HepG2 (cell line): Measurements from ENCODE around the gene NTN5. TPM values are rescaled to one million over a fixed set of nuclear protein-coding genes. Genes with fewer than 3 reads are reported as not detected.

Experiments
- AGO1 ChIP-seq: fragments of 200-400 bp; formaldehyde crosslinking; IDR thresholded peaks from 2 replicates; pipeline ENCODE4 v1.6.1; 2017; ENCODE audit warnings: mild to moderate bottlenecking, low read depth, low read length, moderate library complexity; ENCODE audit not compliant: poor library complexity, severe bottlenecking
- ATF7-NPFF ChIP-seq: sonication (generic); formaldehyde crosslinking; IDR thresholded peaks from 2 replicates; pipeline ENCODE4 v1.8.1; 2023; ENCODE audit warnings: mild to moderate bottlenecking, low read depth, missing genetic modification reagents, moderate library complexity
- EEA1 ChIP-seq: sonication (generic); formaldehyde crosslinking; IDR thresholded peaks from 2 replicates; pipeline ENCODE4 v1.5.1; 2020; ENCODE audit warnings: mild to moderate bottlenecking, missing genetic modification reagents, borderline replicate concordance
- EED ChIP-seq: sonication (generic); formaldehyde crosslinking; IDR thresholded peaks from 2 replicates; pipeline ENCODE4 v1.5.0; 2020; ENCODE audit warnings: mild to moderate bottlenecking, missing genetic modification reagents
- ETV6 ChIP-seq: sonication (generic); formaldehyde crosslinking; conservative IDR thresholded peaks from 2 replicates; pipeline ENCODE4 v1.4.0; 2020; ENCODE audit warnings: missing genetic modification reagents
- GATAD2A ChIP-seq: IDR thresholded peaks from 2 replicates; pipeline ENCODE4 v1.6.1; 2016
- GFI1 ChIP-seq: sonication (generic); formaldehyde crosslinking; IDR thresholded peaks from 2 replicates; pipeline ENCODE4 v1.5.0; 2020; ENCODE audit warnings: missing genetic modification reagents, mild to moderate bottlenecking, borderline replicate concordance
- GPBP1L1 ChIP-seq: sonication (generic); formaldehyde crosslinking; IDR thresholded peaks from 2 replicates; pipeline ENCODE4 v1.5.0; 2020; ENCODE audit warnings: mild to moderate bottlenecking, missing genetic modification reagents
- HHEX ChIP-seq: IDR thresholded peaks from 2 replicates; pipeline ENCODE4 v1.6.1; 2016; ENCODE audit warnings: control low read depth
- MED13 ChIP-seq: sonication (generic); formaldehyde crosslinking; IDR thresholded peaks from 2 replicates; pipeline ENCODE4 v1.5.0; 2020; ENCODE audit warnings: missing genetic modification reagents
- RELA ChIP-seq: sonication (generic); formaldehyde crosslinking; IDR thresholded peaks from 2 replicates; pipeline ENCODE4 v1.4.0; 2020; ENCODE audit warnings: missing genetic modification reagents
- SOX13 ChIP-seq, 3 experiments: fragments of 450-650 bp in 1 of 3; sonication (generic) in 1 of 3; formaldehyde crosslinking in 1 of 3; IDR thresholded peaks in 2 of 3; conservative IDR thresholded peaks in 1 of 3; 2 replicates each; pipeline versions ENCODE4 v1.5.0 to v1.6.1; 2016 to 2020; ENCODE audit warnings: antibody characterized with exemption in 1 of 3, mild to moderate bottlenecking in 1 of 3, missing compliant biosample characterization in 1 of 3, missing genetic modification reagents in 1 of 3, moderate library complexity in 1 of 3
- SP4 ChIP-seq: sonication (generic); formaldehyde crosslinking; IDR thresholded peaks from 2 replicates; pipeline ENCODE4 v1.8.1; 2023; ENCODE audit warnings: mild to moderate bottlenecking, missing genetic modification reagents
- SSRP1 ChIP-seq: IDR thresholded peaks from 2 replicates; pipeline ENCODE4 v1.6.1; 2016; ENCODE audit warnings: control low read depth
- TARDBP ChIP-seq: sonication (generic); formaldehyde crosslinking; IDR thresholded peaks from 2 replicates; pipeline ENCODE4 v1.8.0; 2022; ENCODE audit warnings: mild to moderate bottlenecking, missing genetic modification reagents
- TIGD3 ChIP-seq: sonication (generic); formaldehyde crosslinking; IDR thresholded peaks from 2 replicates; pipeline ENCODE4 v1.5.1; 2020; ENCODE audit warnings: mild to moderate bottlenecking, missing genetic modification reagents, borderline replicate concordance
- TRAFD1 ChIP-seq: sonication (generic); formaldehyde crosslinking; IDR thresholded peaks from 2 replicates; pipeline ENCODE4 v1.5.1; 2020; ENCODE audit warnings: missing genetic modification reagents, mild to moderate bottlenecking, borderline replicate concordance
- UBTF ChIP-seq: sonication (generic); formaldehyde crosslinking; IDR thresholded peaks from 2 replicates; pipeline ENCODE4 v1.4.0; 2020; ENCODE audit warnings: mild to moderate bottlenecking, missing genetic modification reagents
- ZNF230 ChIP-seq: sonication (generic); formaldehyde crosslinking; IDR thresholded peaks from 2 replicates; pipeline ENCODE4 v1.4.0; 2020; ENCODE audit warnings: mild to moderate bottlenecking, missing genetic modification reagents
- ZNF296 ChIP-seq: sonication (generic); formaldehyde crosslinking; conservative IDR thresholded peaks from 2 replicates; pipeline ENCODE4 v1.5.0; 2020; ENCODE audit warnings: mild to moderate bottlenecking, missing genetic modification reagents
- ZNF577 ChIP-seq: sonication (generic); formaldehyde crosslinking; IDR thresholded peaks from 2 replicates; pipeline ENCODE4 v1.4.0; 2020; ENCODE audit warnings: mild to moderate bottlenecking, low read depth, missing genetic modification reagents, borderline replicate concordance
- ZNF878 ChIP-seq: sonication (generic); formaldehyde crosslinking; IDR thresholded peaks from 2 replicates; pipeline ENCODE4 v1.8.1; 2023; ENCODE audit warnings: mild to moderate bottlenecking, missing genetic modification reagents, moderate library complexity
- ZSCAN9 ChIP-seq: IDR thresholded peaks from 2 replicates; pipeline ENCODE4 v1.6.1; 2016; ENCODE audit warnings: borderline replicate concordance
- polyA plus RNA-seq, 8 experiments: library from polyadenylated mRNA; depleted of rRNA in 3 of 8; stranded (reverse) in 7 of 8; unstranded in 1 of 8; fragments of >200 nt; fragmentation: Illumina TruSeq in 4 of 8; extraction: Trizol in 4 of 8; gene quantifications; 2 replicates each; pipeline versions ENCODE4 v1.2.1 to v1.2.3, GENCODE V29; 2011 to 2016; ENCODE audit warnings: low read depth in 4 of 8, missing spikeins in 1 of 8, mixed read lengths in 1 of 8; ENCODE audit not compliant: insufficient read depth in 1 of 8
- total RNA-seq, 5 experiments: library from RNA; depleted of rRNA; stranded (reverse); fragments of >200 nt; fragmentation: Illumina TruSeq; extraction: Trizol; gene quantifications; 2 replicates each; pipeline ENCODE4 v1.2.3, GENCODE V29; 2016; ENCODE audit warnings: low read depth in 1 of 5

NTN5 gene
- total and polyA plus RNA-seq, 2 of the 13 experiments (the other 11 are each of a cell fraction or from before 2014, with no cell fraction given) = 0.05 TPM; not detected in 1

GRCh38 chr19:48618916-48619691, 53.7 kb downstream of the NTN5 start, which contains the start of the genes RPL18 and SPHK2 (continued):
- peak; percentile 43; the same call in 1 of the 2 replicates for TF ChIP-seq EED (CRISPR knock-in tag)
- no peak for TF ChIP-seq SOX13 (IDR thresholded peaks at IDR 0.05)
- peak in 1 of 2 experiments; percentile 46; a peak in 1 of 4 replicates for TF ChIP-seq SOX13 (CRISPR knock-in tag; conservative IDR thresholded peaks at IDR 0.05 in 1 of 2, IDR thresholded peaks at IDR 0.05 in 1 of 2)
- no peak for TF ChIP-seq ZNF577 (CRISPR knock-in tag)
- peak; percentile 85 for TF ChIP-seq SP4 (CRISPR knock-in tag)
- TF ChIP-seq GPBP1L1 (CRISPR knock-in tag) = no peak
- peak; percentile 74 for TF ChIP-seq GATAD2A (CRISPR knock-in tag)
- peak; percentile 51; the same call in 1 of the 2 replicates for TF ChIP-seq ZNF230 (CRISPR knock-in tag)
- TF ChIP-seq MED13 (CRISPR knock-in tag) = no peak
- 0 out of 2 replicates have a peak, but pooled peaks have one; percentile 34 for TF ChIP-seq ZNF296
- peak; percentile 84; the same call in 1 of the 2 replicates for TF ChIP-seq RELA
- peak; percentile 95 for TF ChIP-seq TARDBP (CRISPR knock-in tag)
- no peak for TF ChIP-seq HHEX
- no peak for TF ChIP-seq TIGD3 (CRISPR knock-in tag)
- TF ChIP-seq ETV6 (CRISPR knock-in tag) = peak; percentile 70
- peak; percentile 97; the same call in 1 of the 2 replicates for TF ChIP-seq EEA1 (CRISPR knock-in tag)
- peak; percentile 73; the same call in 1 of the 2 replicates for TF ChIP-seq SSRP1 (CRISPR knock-in tag)
- peak; percentile 21; the same call in 1 of the 2 replicates for TF ChIP-seq ZNF878 (CRISPR knock-in tag)
- TF ChIP-seq ZSCAN9 (CRISPR knock-in tag) = peak; percentile 39; the same call in 1 of the 2 replicates
- TF ChIP-seq ATF7-NPFF (CRISPR knock-in tag) = peak; percentile 85
- TF ChIP-seq AGO1 = peak; percentile 49
- TF ChIP-seq TRAFD1 (CRISPR knock-in tag) = 0 out of 2 replicates have a peak, but pooled peaks have one; percentile 49
- TF ChIP-seq GFI1 (CRISPR knock-in tag) = peak; percentile 59; the same call in 1 of the 2 replicates
- peak; percentile 83 for TF ChIP-seq UBTF (CRISPR knock-in tag)
